ENCODE results near the gene IL16.

DNA sequence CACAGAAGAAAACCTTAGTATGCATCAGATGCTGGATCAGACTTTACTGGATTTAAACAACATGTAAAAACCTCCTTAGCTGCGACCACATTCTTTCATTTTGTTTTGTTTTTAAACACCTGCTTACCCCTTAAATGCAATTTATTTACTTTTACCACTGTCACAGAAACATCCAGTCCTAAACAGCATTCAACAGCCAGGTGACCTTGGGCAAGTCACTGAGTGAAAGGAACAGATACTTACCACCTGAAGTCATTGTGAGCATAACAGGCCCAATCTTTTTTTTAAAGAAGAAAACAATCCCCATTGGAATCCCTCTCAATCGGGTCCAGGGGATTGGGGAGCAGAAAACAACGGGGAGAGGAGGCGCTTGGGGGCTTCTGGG, 126.9 kb downstream of the IL16 start:
- TF ChIP-seq EZH2 (IDR thresholded peaks at IDR 0.05) (no peak), POLR2AphosphoS5 (IDR thresholded peaks at IDR 0.05; ENCODE audit: borderline replicate concordance, low read depth, low read length) (no peak)

Measured in SK-N-MC (cell line).